ENCODE results near the gene ETV5.

Gene ETV5

DNA sequence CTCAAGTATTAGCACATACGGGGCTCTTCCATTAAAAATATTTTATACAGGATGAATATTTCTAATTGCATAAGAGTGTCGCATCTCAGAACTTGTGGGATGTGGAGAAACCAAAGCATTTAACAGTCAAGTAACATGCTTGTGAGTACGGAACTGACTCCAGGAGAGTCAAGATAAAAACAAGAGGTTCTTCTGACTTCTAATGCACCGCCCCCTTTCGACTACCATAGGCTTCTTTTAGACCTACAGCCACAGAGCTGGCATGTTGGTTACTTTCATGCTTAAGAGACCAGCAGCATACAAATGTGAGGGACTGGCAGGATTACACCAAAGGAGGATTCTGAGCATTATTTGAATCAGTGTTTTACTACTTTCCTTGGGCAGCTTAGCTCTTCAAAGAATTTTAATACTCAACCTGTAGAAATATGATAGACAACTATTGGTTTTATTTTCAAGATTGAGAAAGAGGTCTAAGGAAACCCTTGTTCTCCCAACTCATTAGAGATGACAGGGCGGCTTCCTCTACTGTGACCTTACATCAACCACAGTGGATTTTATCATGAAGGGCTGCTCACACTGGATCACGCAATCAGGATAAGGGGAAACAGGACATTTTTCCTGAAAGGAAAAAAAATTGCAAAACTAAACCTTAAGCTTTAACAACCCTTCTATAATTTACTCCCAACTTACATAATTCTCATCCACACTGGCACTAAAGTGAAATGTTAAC, 14.0 kb downstream of the ETV5 start:
- no peak for ATAC-seq

DNA sequence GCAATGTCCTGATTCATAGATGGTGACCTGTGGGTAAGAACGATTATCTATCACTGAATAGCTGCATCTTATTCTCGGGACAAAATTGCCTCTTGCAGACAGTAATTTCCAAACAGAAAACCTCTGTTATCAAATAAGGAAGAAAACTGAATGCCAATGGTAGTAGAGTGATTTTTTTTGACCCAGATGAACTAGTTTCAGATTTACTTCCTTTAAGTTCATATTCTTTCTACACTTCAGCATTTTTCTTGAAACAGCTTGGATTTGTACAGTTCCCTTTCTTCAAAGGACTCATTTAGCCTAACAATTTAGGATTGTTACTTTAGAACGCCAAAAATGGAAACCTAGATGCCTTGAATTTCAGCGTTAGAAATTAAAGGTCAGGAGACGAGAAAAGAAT, 14.6 kb downstream of the ETV5 start:
- ATAC-seq, result no peak

DNA sequence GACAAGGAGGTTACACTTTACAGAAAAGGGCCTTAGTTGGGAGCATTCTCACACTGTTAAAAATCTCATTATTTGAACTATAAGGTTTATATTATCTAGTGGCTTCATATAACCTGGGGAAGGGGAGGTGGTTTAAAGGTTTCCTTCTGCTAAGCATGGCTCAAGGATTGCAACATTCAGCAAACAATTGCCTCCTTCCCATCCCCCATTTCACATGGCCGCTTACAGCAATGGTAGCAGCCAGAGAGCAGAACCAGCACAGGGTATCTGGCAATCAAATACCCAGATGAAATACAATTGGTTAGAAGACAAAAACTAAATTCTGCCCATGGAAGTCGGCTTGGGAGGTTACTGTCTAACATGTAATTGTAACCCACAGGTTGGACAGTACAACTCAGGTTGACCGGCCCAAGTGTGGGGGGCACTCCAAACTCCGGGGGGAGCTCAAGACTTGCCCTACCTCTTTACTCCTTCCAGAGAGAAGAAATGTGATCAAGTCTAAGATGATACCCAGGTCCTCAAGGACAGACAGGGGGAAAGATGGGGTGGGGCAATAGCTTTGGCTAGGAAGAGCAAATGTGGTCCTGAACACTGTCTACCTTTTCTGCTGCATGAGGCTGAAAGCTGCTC, 15.5 kb downstream of the ETV5 start:
- no peak for ATAC-seq

DNA sequence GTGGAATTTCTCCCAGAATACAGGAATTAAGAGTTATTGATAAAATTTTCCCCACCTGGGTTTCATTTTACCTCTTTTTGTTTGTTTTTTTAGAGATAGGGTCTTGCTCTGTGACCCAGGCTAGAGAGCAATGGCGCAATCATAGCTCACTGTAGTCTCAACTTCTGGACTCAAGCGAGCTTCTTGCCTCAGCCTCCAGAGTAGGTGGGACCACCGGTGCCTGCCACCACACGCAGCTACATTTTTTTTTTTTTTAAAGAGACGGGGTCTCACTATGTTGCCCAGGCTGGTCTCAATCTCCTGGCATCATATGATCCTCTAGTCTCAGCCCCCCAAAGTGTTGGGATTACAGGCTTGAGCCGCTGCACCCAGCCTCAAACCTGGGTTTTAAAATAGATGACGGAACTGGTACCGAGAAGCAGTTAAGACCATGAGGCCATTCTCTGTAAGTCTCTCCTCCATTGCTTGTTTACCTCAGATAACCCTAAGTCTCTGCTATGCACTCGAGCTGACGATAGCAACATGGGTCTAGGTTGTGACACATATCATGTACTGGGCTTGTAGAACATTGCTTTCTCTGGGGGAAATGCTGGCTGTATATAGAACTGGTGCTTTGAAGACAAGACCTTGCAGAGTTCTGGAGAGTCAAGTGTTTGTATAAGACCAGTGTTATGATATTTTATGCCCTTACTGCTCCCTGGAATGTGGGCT, 16.4 kb downstream of the ETV5 start:
- ATAC-seq, result no peak

DNA sequence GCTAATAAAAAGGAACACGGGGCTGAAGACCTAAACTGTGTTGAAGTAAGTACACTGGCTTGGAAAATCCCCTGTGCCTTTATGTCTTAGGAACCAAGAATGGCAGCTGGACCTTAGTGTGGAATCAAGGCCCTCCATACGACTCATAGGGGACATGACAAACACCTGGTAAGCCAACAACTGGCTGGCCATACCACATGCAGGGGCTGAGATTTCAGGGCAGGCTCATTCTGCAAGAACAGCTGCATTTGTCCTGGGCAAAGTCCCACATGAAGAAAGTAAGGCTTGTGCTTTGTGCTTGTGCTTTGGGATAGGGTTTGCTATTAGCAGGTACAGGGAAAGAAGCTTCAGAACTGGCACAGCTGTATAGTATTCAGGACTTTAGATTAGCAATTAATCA, 18.0 kb downstream of the ETV5 start:
- no peak for ATAC-seq

DNA sequence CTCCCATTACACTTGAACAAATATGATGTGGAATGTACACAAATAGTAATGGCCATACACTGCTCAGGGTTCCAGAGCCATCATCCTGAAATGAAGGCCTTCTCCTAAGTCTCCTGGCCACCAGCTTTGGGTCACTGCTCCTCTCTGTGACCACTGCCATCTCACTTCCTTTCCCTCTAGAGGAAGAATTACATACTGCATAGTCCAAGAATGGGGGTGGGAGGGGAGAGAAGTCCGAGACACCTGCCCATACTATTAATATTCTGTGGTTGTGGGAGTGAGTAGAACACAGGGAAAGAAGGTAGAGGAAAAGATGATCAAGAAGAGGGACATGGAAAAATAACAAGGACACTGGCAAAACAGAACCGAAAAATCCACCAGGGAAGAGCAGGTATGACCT, 20.6 kb downstream of the ETV5 start:
- no peak for ATAC-seq

DNA sequence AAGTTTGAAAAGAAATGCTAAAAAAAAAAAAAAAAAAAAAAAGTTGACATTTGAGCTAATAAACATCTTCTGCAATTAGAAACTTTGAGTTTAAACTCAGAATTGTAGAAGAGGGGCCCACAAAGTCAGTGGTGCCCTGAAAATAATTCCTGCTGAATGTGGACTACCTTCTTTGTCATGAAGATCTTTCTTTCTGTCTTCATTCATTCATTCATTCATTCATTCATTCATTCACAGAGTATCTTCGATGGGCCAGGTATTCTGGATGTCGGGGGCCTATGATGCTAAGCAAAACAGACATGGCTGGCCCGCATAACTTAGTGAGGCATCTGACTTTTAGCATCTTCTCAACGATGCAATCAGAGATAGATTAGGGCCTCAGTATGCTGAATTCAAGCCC, 24.6 kb downstream of the ETV5 start:
- ATAC-seq, result no peak

DNA sequence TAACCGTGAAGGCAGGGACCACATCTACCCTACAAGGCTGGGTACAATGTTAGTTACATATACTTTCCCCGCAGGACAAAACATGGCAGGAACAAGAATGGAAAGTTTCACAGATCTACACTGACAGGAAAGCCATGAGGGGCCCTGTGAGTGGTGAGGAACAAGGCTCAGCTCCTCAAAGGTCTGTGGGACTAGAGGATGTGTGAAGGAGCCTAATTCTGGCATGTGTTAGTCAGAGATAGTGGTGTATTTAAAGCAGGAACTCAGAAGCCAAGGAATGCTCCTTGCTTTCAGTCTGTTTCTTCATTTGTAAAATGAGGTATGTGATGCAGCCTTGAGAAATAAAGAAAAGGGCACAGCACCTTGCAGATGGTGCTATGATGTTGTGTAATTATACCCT, 25.1 kb downstream of the ETV5 start:
- no peak for ATAC-seq

DNA sequence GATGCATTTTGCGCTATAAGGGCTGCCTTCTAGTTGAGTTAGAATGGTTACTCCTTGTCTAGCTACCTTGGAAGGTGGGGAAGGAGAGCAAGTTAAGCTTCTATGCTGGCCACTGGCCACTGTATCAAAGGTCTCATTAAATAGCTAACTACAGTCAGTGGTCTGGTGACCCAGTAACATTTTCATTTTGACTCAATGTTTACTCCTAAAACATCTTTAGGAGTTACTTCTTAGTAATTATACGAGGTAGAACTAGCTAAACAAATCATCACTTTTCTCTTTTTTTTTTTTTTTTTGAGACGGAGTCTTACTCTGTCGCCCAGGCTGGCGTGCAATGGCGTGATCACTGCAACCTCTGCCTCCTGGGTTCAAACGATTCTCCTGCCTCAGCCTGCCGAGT, 26.7 kb downstream of the ETV5 start:
- no peak for ATAC-seq

DNA sequence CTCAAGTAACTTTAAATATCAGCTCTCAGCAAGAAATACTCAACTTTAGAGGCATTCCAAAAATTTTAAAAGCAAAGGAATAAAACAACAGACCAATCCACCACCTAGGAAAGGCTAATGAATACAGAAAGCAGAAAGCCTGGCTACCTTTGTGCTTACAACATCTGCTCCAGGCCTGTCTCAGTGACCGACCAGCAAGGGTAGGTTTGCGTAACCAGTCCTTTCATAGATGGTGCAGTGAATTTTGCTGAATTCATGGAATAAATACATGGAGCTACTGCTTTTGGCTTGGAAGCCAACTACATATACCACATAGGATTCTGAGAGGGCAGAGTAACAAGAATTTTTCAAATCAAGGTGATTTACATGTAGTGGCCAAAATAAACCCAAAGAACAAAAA, 27.2 kb downstream of the ETV5 start:
- ATAC-seq, result no peak

DNA sequence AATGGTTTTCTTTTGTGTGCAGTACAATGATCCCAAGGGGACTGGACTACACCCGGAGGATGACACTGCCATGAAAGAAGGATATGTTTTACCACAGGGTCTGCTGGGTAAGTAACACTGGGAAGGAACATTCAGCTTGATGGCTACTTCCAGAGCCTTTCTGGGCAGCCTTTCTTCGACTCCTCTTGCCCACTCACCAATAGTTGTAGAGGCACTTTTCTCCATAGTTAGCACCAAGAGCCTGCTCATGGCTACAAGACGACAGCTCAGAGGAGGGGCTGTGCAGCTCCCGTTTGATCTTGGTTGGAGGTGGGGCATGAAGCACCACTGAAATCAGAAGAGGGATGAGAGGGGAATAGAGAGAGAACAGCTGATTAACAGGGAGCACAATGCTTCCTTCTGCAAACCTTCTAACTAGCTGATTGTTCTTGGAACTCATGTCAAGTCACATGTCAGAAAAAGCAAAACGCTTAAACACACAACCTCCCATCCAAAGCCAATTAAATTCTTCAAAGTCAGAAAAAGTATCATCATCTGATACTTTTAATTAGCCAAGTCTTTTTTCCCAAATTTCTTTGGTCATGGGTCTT, 27.9 kb downstream of the ETV5 start:
- ATAC-seq, result no peak

DNA sequence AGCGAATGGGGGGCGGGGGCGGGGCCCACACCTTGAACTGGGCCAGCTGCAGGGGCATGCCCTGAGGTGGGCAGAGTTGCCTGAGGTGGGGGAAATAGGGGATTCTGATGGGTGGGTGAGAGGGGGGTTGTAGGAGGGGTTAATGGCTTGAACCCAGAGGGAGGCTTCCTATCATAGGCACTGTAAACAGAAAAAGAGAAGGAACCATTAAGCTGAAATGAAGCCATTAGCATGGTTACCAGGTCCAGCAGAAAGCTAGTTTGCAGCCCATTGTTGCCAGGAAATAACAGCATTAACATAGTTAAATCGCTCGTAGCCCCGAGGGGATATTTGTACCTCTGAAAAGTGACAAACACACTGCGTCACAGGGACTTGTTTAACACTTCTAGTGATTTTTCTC, 29.0 kb downstream of the ETV5 start:
- no peak for ATAC-seq

DNA sequence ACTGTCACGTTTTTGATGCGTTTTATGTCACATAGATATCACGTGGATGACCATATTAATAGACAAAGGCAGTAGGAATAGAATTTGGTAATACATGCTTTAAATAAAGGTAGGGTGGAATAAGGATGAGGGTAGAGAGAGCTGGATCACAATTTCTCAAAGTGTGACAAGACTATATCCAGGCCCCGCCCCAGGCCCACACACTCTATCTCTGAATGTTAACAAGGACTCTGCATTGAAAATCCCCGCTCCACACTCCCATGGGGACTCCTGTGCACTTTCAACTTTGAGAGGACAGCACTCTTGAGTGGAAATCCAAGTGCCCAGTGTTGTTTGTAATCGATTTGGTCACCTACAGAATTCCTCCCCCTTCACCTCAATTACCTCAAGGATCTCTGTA, 31.4 kb downstream of the ETV5 start:
- ATAC-seq, result no peak

DNA sequence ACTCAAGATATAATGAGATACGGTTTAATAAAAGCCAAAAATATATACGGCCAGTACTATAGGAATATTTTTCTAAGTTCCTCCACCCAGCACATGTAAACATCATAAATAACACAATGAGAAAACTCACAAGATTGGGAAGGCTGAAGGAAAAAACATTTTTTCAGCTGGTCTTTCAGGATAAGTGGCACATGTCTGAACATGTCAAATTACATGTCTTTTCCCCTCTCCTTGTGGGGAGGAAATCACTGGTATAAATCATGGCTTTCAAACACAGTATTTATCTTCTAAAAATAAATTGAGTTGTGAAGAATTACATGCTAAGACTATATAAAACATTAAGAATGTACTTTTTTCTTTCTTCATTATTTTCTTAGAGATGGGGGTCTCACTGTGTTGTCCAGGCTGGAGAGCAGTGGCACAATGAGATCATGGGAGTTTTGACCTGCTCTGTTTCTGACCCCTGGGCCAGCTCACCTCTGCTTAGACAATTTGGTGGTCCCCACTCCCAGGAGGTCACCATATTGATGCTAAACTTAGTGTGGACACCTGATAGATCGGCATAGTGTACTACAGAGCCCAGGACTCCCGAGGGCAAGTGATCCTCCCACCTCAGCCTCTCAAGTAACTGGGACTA, 32.8 kb downstream of the ETV5 start:
- no peak for ATAC-seq

DNA sequence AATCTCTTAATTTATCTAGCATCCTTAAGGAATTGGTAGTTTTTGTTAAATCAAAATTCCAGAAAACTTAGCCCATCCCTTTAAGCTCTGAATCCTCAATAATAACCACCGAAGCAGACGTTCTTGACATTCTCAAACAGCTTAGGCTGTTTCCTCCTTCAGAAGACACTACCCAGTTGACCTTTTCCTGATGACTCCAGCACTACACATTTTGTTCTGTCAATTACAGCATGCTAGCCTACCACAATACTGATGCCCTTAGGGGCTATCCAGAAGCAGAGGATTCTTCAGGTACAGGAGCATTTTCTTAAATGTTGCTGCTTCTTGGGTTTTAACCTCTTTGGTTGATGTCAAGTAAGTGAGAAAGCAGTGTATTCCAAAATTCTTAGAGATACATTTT, 33.4 kb downstream of the ETV5 start:
- ATAC-seq, result no peak

DNA sequence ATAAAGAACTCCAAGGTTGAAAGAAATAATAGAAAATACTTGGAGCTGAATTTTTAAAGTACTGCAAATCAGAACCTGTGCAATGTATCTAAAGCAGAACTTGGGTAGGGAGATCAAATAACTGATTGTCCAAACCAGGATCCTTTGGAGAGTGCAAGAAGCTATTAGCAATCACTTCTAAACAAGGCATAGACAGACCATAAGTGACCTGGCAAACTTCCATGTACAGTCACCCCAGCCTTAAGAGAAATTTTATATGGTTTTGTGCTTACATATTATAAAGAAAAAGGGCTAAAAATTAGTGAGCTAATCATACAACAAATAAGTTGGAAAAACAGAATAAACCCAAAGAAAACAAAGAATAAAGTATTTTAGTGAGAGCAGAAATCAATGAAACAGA, 35.2 kb downstream of the ETV5 start:
- ATAC-seq, result no peak

DNA sequence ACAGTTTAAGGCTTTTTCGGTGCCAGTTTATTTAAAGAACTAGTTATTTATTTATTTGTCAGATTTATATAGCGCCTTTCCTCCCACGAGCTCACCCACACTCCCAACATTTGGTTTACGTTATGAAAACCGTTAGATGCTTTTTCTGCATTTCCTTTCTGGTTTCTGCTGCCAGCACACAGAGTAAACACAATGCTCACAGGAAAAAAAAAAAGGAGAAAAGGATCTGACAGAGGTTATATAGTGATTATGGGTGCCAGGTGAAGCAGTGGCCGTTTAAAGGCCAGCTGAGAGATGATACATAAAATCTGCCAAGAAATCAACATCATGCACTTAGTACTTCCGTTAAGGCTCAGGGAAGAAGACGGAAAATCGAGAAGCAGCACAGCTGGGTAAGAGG, 37.9 kb downstream of the ETV5 start:
- ATAC-seq, result no peak

DNA sequence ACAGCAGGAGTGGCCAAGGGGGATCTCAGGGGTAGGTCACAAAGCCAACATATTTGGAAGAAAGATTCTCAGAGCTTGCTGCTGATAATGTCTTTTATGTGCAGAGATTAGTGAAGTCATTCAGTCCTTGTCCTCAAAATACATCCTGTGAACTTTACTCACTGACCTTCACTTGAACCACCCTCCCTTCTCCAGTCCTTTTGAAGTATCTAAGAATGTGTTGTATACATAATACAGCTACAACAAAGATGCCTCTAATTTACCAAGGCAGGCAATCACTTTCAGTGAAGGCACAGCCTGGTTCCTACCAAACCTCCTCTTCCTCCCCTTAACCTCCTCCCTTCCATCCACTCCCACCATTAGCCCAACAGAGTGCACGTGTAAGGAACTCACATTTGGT, 38.3 kb downstream of the ETV5 start:
- ATAC-seq, result no peak

DNA sequence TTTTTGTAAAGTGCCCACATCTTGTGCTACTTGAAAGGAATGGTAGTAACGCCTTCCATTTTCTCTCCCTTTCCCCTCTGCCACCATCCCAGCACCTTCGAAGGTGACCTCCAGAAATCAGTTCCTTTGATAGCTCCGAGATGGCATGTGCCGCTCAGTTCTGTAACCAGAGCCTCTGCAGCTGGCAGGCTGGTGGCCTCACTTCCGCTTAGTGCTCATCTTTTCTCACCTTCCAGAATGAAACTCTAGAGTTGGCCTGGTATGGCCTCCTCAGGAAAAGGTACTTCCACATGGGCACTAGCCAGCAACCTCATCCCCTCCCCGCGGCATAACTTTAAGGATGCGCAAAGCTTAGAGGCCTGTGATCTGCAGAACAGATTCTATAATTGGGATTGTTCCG, 38.8 kb downstream of the ETV5 start:
- no peak for ATAC-seq

DNA sequence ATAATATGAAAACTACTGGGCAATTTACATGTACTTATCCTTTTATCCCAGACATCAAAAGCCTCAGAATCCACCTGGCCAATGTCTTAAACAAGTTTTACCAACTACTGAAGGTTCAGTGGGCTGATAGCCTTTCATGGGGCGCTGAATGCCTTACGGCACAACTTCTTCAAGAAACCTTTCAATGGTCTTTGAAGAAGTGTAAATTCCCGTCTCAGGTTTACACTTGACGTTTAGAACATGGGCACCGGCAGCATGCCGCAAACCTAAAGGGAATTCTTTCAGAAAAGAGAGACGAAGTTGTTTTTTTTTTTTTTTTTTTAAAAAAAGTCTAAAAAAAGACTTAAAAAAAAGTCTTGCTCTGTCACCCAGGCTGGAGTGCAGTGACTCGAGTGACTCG, 39.7 kb downstream of the ETV5 start:
- ATAC-seq, result no peak

DNA sequence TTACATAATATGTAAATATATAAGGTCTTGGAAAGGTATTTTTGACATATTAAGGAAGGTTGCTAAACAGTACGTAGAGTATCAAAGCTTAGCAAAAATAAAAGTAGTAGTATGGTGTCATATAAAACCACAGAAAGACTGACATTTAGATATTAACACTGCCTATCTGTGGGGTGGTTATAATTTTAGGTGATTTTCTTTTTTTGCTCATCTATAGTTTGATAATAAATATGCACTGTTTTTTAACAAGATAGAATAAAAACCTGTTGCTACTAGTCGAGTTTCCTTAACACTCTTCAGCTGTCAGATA, 40.7 kb downstream of the ETV5 start:
- ATAC-seq, result peak; percentile 75 to 79

DNA sequence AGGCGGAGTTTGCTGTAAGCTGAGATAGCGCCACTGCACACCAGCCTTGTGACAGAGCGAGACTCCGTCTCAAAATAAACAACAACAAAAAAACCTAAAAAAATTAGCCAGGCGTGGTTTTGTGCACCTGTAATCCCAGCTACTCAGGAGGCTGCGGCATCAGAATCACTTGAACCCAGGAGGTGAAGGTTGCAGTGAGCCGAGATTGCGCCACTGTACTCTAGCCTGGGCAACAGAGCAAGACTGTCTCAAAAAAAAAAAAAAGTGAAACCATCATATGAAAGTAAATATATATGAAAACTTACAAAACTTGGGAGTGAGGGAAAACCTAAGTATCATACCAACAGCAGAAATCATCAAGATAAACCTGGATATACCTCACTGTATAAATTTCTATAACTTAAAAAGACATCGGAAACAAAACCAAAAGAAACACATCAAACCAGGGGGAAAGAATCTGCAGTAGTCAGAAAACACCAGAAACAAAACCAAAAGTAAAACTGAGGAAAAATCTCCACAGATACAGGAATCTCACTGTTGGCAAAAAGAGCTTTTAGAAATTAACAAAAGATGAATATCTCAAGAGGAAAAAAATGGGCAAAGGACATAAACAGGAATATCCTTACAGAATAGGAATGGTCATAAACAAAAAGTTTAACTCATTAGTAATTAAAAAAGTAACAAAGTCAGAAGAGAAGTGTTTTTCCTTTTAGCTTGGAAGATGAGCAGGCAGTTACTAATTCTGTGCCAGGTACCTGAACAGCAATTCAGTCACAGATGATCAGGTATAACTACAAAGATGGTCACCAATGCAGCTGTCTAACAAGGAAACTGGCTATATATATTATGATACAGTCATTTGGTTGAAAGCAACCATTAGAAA, 41.3 kb downstream of the ETV5 start:
- ATAC-seq, result peak; percentile 51 to 77

DNA sequence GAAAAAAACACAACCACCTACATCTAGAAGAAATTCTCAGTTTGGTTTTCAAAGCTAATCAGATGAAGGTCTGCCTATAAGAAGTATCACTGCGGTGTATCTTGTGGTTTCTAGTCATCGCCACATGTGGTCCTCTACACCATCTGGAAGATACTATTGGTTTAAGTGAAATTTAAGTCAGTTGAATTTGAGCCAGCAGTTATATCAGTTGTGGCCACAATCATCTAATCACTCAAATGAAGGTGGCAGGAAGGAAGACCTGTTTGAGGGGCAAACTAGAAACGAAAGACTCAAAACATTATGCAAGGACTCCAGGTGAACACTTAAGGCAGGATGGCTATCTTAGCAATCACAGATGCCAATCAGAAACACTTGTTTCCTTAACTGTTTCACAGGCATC, 48.7 kb downstream of the ETV5 start:
- ATAC-seq, result peak; percentile 63 to 86

All from activated CD4-positive, CD25-positive, alpha-beta regulatory T cell treated with anti-CD3 and anti-CD28 coated beads, Interleukin-2, amount 50 U/mL, for 24 hours (primary cell).